Stimulated activated effector memory CD8-positive, alpha-beta T cell treated with anti-CD3 and anti-CD28 coated beads, Interleukin-12 subunit alpha, Interleukin-12 subunit beta, amount 100 ng/mL, for 72 hours (primary cell): ENCODE results near the gene USP17L29.
"Not testable (repeated sequence)": the region's sequence is repeated elsewhere in the genome, so short reads cannot be mapped to it uniquely, and the experiment has no call there.

Source experiments
- ATAC-seq: fragments of 150-1000 bp; cut with Tn5 transposase; 2 replicates; pipeline ENCODE4 v1.10.0; 2021
- DNase-seq, 2 donors: peaks; one replicate each; pipeline ENCODE4 v3.0.0; 2021 to 2022; ENCODE audit warnings: low spot score in 2 of 2
- H3K27ac Mint-ChIP-seq: one replicate; pipeline ENCODE4 v1.8.0; 2022; ENCODE audit warnings: mild to moderate bottlenecking, mixed read lengths
- H3K36me3 Mint-ChIP-seq: one replicate; pipeline ENCODE4 v1.8.0; 2022; ENCODE audit warnings: mild to moderate bottlenecking, mixed read lengths
- H3K4me1 Mint-ChIP-seq: one replicate; pipeline ENCODE4 v1.8.0; 2022; ENCODE audit warnings: mixed read lengths
- H3K4me3 Mint-ChIP-seq: one replicate; pipeline ENCODE4 v1.8.0; 2022; ENCODE audit warnings: mild to moderate bottlenecking, mixed read lengths
- H3K9me3 Mint-ChIP-seq: one replicate; pipeline ENCODE4 v1.8.0; 2022; ENCODE audit warnings: mixed read lengths

USP17L29 gene, protein sequence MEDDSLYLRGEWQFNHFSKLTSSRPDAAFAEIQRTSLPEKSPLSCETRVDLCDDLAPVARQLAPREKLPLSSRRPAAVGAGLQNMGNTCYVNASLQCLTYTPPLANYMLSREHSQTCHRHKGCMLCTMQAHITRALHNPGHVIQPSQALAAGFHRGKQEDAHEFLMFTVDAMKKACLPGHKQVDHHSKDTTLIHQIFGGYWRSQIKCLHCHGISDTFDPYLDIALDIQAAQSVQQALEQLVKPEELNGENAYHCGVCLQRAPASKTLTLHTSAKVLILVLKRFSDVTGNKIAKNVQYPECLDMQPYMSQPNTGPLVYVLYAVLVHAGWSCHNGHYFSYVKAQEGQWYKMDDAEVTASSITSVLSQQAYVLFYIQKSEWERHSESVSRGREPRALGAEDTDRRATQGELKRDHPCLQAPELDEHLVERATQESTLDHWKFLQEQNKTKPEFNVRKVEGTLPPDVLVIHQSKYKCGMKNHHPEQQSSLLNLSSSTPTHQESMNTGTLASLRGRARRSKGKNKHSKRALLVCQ

DNA sequence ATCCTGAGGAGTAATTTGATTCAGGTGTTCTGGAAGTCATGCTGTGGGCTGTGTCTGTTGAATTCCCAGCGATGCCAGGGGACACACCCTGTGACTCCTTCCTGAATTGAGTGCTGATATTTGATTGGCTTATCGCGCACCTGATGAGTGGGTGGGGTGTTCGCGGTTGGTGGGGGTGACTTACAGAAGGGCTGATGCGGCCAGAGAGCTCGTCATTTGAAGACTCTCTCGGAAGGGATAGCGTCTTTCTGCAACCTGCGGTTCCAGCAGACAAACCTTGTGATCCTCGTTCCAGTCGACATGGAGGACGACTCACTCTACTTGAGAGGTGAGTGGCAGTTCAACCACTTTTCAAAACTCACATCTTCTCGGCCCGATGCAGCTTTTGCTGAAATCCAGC lies at the start of gene USP17L29:
TSS of gene USP17L29 (plus strand) at position 301 of the 400 bp plus-strand sequence. CDS start at position 301, 0 bp downstream.
- H3K4me1 Mint-ChIP-seq, DNase-seq, H3K36me3 Mint-ChIP-seq, H3K4me3 Mint-ChIP-seq, H3K27ac Mint-ChIP-seq, H3K9me3 Mint-ChIP-seq, ATAC-seq: not testable (repeated sequence)

DNA sequence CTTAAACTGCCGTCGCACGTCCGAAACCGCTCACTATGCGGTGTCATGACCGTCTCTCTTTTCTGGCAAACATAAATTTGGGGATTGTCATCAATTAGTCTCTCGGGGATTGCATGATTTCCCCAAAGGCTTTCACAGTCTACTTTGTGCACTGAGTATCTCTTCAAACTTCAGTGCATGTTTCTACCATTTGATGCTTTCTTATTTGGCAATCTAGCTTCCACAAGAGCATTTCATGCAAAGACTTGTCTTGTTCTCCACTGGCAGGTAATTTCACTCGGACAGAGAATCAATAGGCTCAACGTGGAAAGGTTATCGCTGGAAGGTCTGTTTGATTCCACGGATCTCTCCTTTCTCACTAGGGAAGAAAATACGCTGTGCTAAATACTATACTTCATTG lies 29.2 kb upstream of the USP17L29 start:
- H3K4me3 Mint-ChIP-seq, H3K36me3 Mint-ChIP-seq, ATAC-seq, H3K9me3 Mint-ChIP-seq, H3K4me1 Mint-ChIP-seq, H3K27ac Mint-ChIP-seq: not testable (repeated sequence)
- DNase-seq, result peak in 1 of 2 donors; percentile 1

DNA sequence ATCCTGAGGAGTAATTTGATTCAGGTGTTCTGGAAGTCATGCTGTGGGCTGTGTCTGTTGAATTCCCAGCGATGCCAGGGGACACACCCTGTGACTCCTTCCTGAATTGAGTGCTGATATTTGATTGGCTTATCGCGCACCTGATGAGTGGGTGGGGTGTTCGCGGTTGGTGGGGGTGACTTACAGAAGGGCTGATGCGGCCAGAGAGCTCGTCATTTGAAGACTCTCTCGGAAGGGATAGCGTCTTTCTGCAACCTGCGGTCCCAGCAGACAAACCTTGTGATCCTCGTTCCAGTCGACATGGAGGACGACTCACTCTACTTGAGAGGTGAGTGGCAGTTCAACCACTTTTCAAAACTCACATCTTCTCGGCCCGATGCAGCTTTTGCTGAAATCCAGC lies 28.6 kb upstream of the USP17L29 start, which contains the start of gene USP17L24:
TSS of gene USP17L24 (plus strand) at position 301 of the 400 bp plus-strand sequence. CDS start at position 301, 0 bp downstream.
- ATAC-seq, result not testable (repeated sequence)

DNA sequence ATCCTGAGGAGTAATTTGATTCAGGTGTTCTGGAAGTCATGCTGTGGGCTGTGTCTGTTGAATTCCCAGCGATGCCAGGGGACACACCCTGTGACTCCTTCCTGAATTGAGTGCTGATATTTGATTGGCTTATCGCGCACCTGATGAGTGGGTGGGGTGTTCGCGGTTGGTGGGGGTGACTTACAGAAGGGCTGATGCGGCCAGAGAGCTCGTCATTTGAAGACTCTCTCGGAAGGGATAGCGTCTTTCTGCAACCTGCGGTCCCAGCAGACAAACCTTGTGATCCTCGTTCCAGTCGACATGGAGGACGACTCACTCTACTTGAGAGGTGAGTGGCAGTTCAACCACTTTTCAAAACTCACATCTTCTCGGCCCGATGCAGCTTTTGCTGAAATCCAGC lies 23.8 kb upstream of the USP17L29 start, which contains the start of gene USP17L25:
TSS of gene USP17L25 (plus strand) at position 301 of the 400 bp plus-strand sequence. CDS start at position 301, 0 bp downstream.
- H3K36me3 Mint-ChIP-seq, H3K9me3 Mint-ChIP-seq, H3K4me1 Mint-ChIP-seq, H3K4me3 Mint-ChIP-seq, ATAC-seq, DNase-seq, H3K27ac Mint-ChIP-seq: not testable (repeated sequence)

More for the DNA sequence above, 28.6 kb upstream of the USP17L29 start, which contains the start of gene USP17L24:
- not testable (repeated sequence) for DNase-seq, H3K4me1 Mint-ChIP-seq, H3K9me3 Mint-ChIP-seq, H3K4me3 Mint-ChIP-seq, H3K36me3 Mint-ChIP-seq, H3K27ac Mint-ChIP-seq

DNA sequence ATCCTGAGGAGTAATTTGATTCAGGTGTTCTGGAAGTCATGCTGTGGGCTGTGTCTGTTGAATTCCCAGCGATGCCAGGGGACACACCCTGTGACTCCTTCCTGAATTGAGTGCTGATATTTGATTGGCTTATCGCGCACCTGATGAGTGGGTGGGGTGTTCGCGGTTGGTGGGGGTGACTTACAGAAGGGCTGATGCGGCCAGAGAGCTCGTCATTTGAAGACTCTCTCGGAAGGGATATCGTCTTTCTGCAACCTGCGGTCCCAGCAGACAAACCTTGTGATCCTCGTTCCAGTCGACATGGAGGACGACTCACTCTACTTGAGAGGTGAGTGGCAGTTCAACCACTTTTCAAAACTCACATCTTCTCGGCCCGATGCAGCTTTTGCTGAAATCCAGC lies 19.1 kb upstream of the USP17L29 start, which contains the start of gene USP17L26:
TSS of gene USP17L26 (plus strand) at position 301 of the 400 bp plus-strand sequence. CDS start at position 301, 0 bp downstream.
- not testable (repeated sequence) for H3K4me1 Mint-ChIP-seq, H3K9me3 Mint-ChIP-seq, H3K36me3 Mint-ChIP-seq, H3K4me3 Mint-ChIP-seq, DNase-seq, H3K27ac Mint-ChIP-seq, ATAC-seq

DNA sequence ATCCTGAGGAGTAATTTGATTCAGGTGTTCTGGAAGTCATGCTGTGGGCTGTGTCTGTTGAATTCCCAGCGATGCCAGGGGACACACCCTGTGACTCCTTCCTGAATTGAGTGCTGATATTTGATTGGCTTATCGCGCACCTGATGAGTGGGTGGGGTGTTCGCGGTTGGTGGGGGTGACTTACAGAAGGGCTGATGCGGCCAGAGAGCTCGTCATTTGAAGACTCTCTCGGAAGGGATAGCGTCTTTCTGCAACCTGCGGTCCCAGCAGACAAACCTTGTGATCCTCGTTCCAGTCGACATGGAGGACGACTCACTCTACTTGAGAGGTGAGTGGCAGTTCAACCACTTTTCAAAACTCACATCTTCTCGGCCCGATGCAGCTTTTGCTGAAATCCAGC lies 14.3 kb upstream of the USP17L29 start, which contains the start of gene USP17L5:
TSS of gene USP17L5 (plus strand) at position 301 of the 400 bp plus-strand sequence. CDS start at position 301, 0 bp downstream.
- H3K9me3 Mint-ChIP-seq, H3K4me1 Mint-ChIP-seq, H3K36me3 Mint-ChIP-seq, H3K27ac Mint-ChIP-seq, H3K4me3 Mint-ChIP-seq, DNase-seq, ATAC-seq: not testable (repeated sequence)

GRCh38 chr4:9343848-9344247 lies 9.6 kb upstream of the USP17L29 start, which contains the start of gene USP17L27:
USP17L27 (plus strand) TSS chr4:9344148; CDS start chr4:9344148, 0 bp downstream.
- H3K4me3 Mint-ChIP-seq, H3K27ac Mint-ChIP-seq, ATAC-seq, DNase-seq, H3K4me1 Mint-ChIP-seq, H3K36me3 Mint-ChIP-seq, H3K9me3 Mint-ChIP-seq: not testable (repeated sequence)

GRCh38 chr4:9348593-9348992 lies 4.8 kb upstream of the USP17L29 start, which contains the start of gene USP17L28:
USP17L28 (plus strand) TSS chr4:9348893; CDS start chr4:9348893, 0 bp downstream.
- H3K36me3 Mint-ChIP-seq, H3K4me3 Mint-ChIP-seq, ATAC-seq, H3K27ac Mint-ChIP-seq, H3K4me1 Mint-ChIP-seq, DNase-seq, H3K9me3 Mint-ChIP-seq: not testable (repeated sequence)

- H3K27ac Mint-ChIP-seq, H3K4me1 Mint-ChIP-seq, ATAC-seq, H3K9me3 Mint-ChIP-seq, H3K4me3 Mint-ChIP-seq, H3K36me3 Mint-ChIP-seq: not testable (repeated sequence)
- DNase-seq, result peak in 1 of 2 donors; percentile 19
These were observed 2.6 kb upstream of the USP17L29 start for GRCh38 chr4:9350866-9351265.

DNA sequence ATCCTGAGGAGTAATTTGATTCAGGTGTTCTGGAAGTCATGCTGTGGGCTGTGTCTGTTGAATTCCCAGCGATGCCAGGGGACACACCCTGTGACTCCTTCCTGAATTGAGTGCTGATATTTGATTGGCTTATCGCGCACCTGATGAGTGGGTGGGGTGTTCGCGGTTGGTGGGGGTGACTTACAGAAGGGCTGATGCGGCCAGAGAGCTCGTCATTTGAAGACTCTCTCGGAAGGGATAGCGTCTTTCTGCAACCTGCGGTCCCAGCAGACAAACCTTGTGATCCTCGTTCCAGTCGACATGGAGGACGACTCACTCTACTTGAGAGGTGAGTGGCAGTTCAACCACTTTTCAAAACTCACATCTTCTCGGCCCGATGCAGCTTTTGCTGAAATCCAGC lies 9.4 kb downstream of the USP17L29 start, which contains the start of gene USP17L30:
TSS of gene USP17L30 (plus strand) at position 301 of the 400 bp plus-strand sequence. CDS start at position 301, 0 bp downstream.
- not testable (repeated sequence) for ATAC-seq, H3K9me3 Mint-ChIP-seq, H3K4me3 Mint-ChIP-seq, H3K27ac Mint-ChIP-seq, DNase-seq, H3K4me1 Mint-ChIP-seq, H3K36me3 Mint-ChIP-seq

DNA sequence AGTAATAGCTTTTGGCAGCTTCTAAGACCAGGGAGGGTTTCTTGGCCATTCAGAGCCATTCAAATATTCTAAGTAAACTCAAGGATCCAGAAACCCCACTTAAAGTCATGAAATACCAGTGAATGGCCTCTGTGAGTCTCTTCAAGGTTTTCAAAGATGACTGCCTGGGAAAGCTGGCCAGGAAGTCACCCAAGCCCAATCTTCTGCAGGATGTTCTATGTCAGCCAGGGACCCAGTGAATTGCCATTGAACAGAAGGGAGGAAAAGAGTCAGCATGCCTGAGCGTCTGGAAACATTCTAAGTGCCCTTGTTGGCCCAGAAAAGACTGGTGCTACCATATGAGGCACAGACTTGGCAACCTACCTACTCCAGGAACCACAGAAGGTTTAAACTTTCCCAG lies 26.4 kb downstream of the USP17L29 start:
- not testable (repeated sequence) for H3K9me3 Mint-ChIP-seq, DNase-seq, H3K27ac Mint-ChIP-seq, H3K4me1 Mint-ChIP-seq, ATAC-seq, H3K36me3 Mint-ChIP-seq, H3K4me3 Mint-ChIP-seq

DNA sequence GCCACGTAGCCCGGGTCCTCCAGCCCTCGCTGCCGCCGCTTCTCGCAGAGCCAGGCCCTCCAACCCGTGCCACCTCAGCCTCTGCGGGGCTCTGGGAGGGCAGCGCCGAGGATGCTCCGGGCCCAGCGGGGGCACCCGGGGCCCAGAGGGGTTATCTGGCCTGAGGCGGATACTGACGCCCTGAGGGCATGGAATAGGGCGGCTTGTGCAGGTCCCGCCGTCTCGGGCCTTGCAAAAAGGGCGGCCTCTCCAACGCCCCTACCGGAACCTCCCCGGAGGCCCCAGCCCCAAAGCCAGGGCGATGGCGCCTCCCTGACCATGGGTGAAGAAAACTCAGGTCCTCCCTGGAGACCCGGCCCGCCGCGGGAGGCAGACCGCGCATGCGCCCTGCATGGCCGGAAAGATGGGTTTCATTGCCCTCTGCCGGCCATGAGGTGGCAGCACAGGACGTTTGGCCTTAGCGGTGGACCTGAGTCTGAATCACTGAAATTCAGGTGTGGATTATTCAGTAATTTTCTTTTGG lies 27.6 kb downstream of the USP17L29 start:
- not testable (repeated sequence) for H3K9me3 Mint-ChIP-seq, ATAC-seq, H3K4me3 Mint-ChIP-seq, H3K4me1 Mint-ChIP-seq, H3K27ac Mint-ChIP-seq, H3K36me3 Mint-ChIP-seq
- DNase-seq, result peak; percentile 14 to 64

DNA sequence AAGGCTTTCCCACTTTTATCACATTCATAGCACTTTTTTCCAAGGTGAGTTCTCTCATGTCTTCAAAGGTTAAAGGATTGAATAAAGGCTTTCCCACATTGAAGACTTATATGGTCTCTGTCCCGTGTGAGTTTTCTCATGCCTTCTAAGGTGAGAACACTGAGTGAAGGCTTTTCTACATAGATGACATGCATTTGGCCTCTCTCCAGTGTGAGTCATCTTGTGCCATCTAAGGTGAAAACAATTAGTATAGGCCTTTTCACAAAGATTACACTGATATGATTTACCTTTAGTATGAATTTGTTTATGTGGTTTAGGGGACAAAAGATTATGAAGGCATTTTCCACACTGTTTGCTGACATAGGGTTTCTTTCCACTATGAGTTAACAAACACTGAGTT lies 30.7 kb downstream of the USP17L29 start:
- ATAC-seq, result no peak
- Mint-ChIP-seq H3K27ac (no peak overlapping the region), H3K9me3 (no peaks in the 10 kb centered on the region), H3K36me3 (no peaks in the 10 kb centered on the region), H3K4me1 (no peaks in the 10 kb centered on the region), H3K4me3 (no peak overlapping the region)
- no peak for DNase-seq

DNA sequence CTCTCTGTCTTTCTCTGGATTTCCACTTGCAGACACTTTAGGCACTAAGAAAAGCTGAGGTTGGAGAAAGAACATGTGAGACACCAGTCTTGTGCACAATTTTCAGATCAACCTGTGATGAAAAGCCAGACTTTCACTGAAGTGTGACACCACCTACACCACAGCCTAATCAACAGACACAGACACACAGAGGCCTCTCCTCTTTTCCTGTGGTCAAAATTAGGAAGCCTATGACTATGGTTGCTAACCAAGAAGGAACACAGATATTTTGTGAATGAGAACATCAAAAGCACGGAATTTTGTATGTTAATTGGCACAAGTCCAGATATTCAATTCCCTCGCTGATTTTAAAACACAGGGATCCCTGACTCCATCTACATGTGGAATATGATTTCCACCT lies 35.6 kb downstream of the USP17L29 start:
- not testable (repeated sequence) for H3K4me3 Mint-ChIP-seq, H3K9me3 Mint-ChIP-seq, H3K4me1 Mint-ChIP-seq, H3K36me3 Mint-ChIP-seq, DNase-seq, ATAC-seq, H3K27ac Mint-ChIP-seq
